ENCODE results near the gene SLC7A4.
A peak's percentile ranks its signal among the peaks of the same experiment; 100 is the strongest.

SLC7A4 gene

GRCh38 chr22:21031545-21032036 lies 770 bp downstream of the SLC7A4 start:
- peaks cover 40% of the 10 kb centered on the region for H3K27me3 ChIP-seq (ENCODE audit: insufficient read depth, low read length)
- no peak overlapping the region for H3K9ac ChIP-seq (ENCODE audit: low read depth, low read length)
- H3K36me3 ChIP-seq (ENCODE audit: insufficient read depth, low read depth, low read length) = no peaks in the 10 kb centered on the region
- peak overlapping the region; percentile 56; the same call in 1 of the 2 replicates for H3K4me3 ChIP-seq (ENCODE audit: low read length)
- H3K4me1 ChIP-seq (ENCODE audit: insufficient read depth, low read length) = no peaks in the 10 kb centered on the region
- no peak overlapping the region for H3K27ac ChIP-seq (ENCODE audit: low read length)
- no peaks in the 10 kb centered on the region for H3K9me3 ChIP-seq (ENCODE audit: insufficient read depth, low read depth, low read length)

- H3K36me3 ChIP-seq (ENCODE audit: insufficient read depth, low read depth, low read length) = no peaks in the 10 kb centered on the region
- no peak overlapping the region for H3K4me3 ChIP-seq (ENCODE audit: low read length)
- no peak overlapping the region for H3K9ac ChIP-seq (ENCODE audit: low read depth, low read length)
- H3K27ac ChIP-seq (ENCODE audit: low read length) = no peak overlapping the region
- H3K9me3 ChIP-seq (ENCODE audit: insufficient read depth, low read depth, low read length) = no peaks in the 10 kb centered on the region
- H3K4me1 ChIP-seq (ENCODE audit: insufficient read depth, low read length) = no peaks in the 10 kb centered on the region
- peaks cover 40% of the 10 kb centered on the region for H3K27me3 ChIP-seq (ENCODE audit: insufficient read depth, low read length)
Observed at GRCh38 chr22:21030621-21031544, 1.5 kb downstream of the SLC7A4 start.

GRCh38 chr22:21030032-21030431 lies 2.3 kb downstream of the SLC7A4 start:
- Histone ChIP-seq H3K27me3 (ENCODE audit: insufficient read depth, low read length) (peaks cover 40% of the 10 kb centered on the region), H3K9me3 (ENCODE audit: insufficient read depth, low read depth, low read length) (no peaks in the 10 kb centered on the region), H3K4me3 (ENCODE audit: low read length) (no peak overlapping the region), H3K27ac (ENCODE audit: low read length) (no peak overlapping the region), H3K36me3 (ENCODE audit: insufficient read depth, low read depth, low read length) (no peaks in the 10 kb centered on the region), H3K9ac (ENCODE audit: low read depth, low read length) (no peak overlapping the region), H3K4me1 (ENCODE audit: insufficient read depth, low read length) (no peaks in the 10 kb centered on the region)

- no peak overlapping the region for H3K9ac ChIP-seq (ENCODE audit: low read depth, low read length)
- H3K36me3 ChIP-seq (ENCODE audit: insufficient read depth, low read depth, low read length) = no peaks in the 10 kb centered on the region
- no peak overlapping the region for H3K27ac ChIP-seq (ENCODE audit: low read length)
- H3K9me3 ChIP-seq (ENCODE audit: insufficient read depth, low read depth, low read length) = no peaks in the 10 kb centered on the region
- no peak overlapping the region for H3K4me3 ChIP-seq (ENCODE audit: low read length)
- H3K4me1 ChIP-seq (ENCODE audit: insufficient read depth, low read length) = no peaks in the 10 kb centered on the region
- peaks cover 40% of the 10 kb centered on the region for H3K27me3 ChIP-seq (ENCODE audit: insufficient read depth, low read length)
Observed at GRCh38 chr22:21029486-21030025, 2.8 kb downstream of the SLC7A4 start.

- Histone ChIP-seq H3K36me3 (ENCODE audit: insufficient read depth, low read depth, low read length) (no peaks in the 10 kb centered on the region), H3K4me3 (ENCODE audit: low read length) (no peak overlapping the region), H3K9ac (ENCODE audit: low read depth, low read length) (no peak overlapping the region), H3K27me3 (ENCODE audit: insufficient read depth, low read length) (peaks cover 35% of the 10 kb centered on the region), H3K27ac (ENCODE audit: low read length) (no peak overlapping the region), H3K4me1 (ENCODE audit: insufficient read depth, low read length) (no peaks in the 10 kb centered on the region), H3K9me3 (ENCODE audit: insufficient read depth, low read depth, low read length) (no peaks in the 10 kb centered on the region)
Observed at GRCh38 chr22:21028277-21029251, 3.8 kb downstream of the SLC7A4 start.

- Histone ChIP-seq H3K4me3 (ENCODE audit: low read length) (no peak overlapping the region), H3K9me3 (ENCODE audit: insufficient read depth, low read depth, low read length) (no peaks in the 10 kb centered on the region), H3K27ac (ENCODE audit: low read length) (no peak overlapping the region), H3K4me1 (ENCODE audit: insufficient read depth, low read length) (no peaks in the 10 kb centered on the region), H3K36me3 (ENCODE audit: insufficient read depth, low read depth, low read length) (no peaks in the 10 kb centered on the region), H3K9ac (ENCODE audit: low read depth, low read length) (no peak overlapping the region), H3K27me3 (ENCODE audit: insufficient read depth, low read length) (peaks cover 20% of the 10 kb centered on the region)
Observed at GRCh38 chr22:21026783-21027692, 5.3 kb downstream of the SLC7A4 start.

GRCh38 chr22:21025763-21026755 lies 6.3 kb downstream of the SLC7A4 start:
- H3K9me3 ChIP-seq (ENCODE audit: insufficient read depth, low read depth, low read length) = no peaks in the 10 kb centered on the region
- no peaks in the 10 kb centered on the region for H3K36me3 ChIP-seq (ENCODE audit: insufficient read depth, low read depth, low read length)
- peaks cover 10% of the 10 kb centered on the region for H3K27me3 ChIP-seq (ENCODE audit: insufficient read depth, low read length)
- H3K4me1 ChIP-seq (ENCODE audit: insufficient read depth, low read length) = no peaks in the 10 kb centered on the region
- no peak overlapping the region for H3K27ac ChIP-seq (ENCODE audit: low read length)
- no peak overlapping the region for H3K4me3 ChIP-seq (ENCODE audit: low read length)
- no peak overlapping the region for H3K9ac ChIP-seq (ENCODE audit: low read depth, low read length)

GRCh38 chr22:21025266-21025665 lies 7.1 kb downstream of the SLC7A4 start:
- no peaks in the 10 kb centered on the region for H3K9me3 ChIP-seq (ENCODE audit: insufficient read depth, low read depth, low read length)
- H3K4me1 ChIP-seq (ENCODE audit: insufficient read depth, low read length) = no peaks in the 10 kb centered on the region
- no peak overlapping the region for H3K27ac ChIP-seq (ENCODE audit: low read length)
- H3K36me3 ChIP-seq (ENCODE audit: insufficient read depth, low read depth, low read length) = no peaks in the 10 kb centered on the region
- H3K4me3 ChIP-seq (ENCODE audit: low read length) = no peak overlapping the region
- peaks cover 2% of the 10 kb centered on the region for H3K27me3 ChIP-seq (ENCODE audit: insufficient read depth, low read length)
- no peak overlapping the region for H3K9ac ChIP-seq (ENCODE audit: low read depth, low read length)

GRCh38 chr22:21022955-21023614 lies 9.3 kb downstream of the SLC7A4 start:
- Histone ChIP-seq H3K27me3 (ENCODE audit: insufficient read depth, low read length) (no peaks in the 10 kb centered on the region), H3K9me3 (ENCODE audit: insufficient read depth, low read depth, low read length) (no peaks in the 10 kb centered on the region), H3K36me3 (ENCODE audit: insufficient read depth, low read depth, low read length) (no peaks in the 10 kb centered on the region), H3K27ac (ENCODE audit: low read length) (no peak overlapping the region), H3K4me3 (ENCODE audit: low read length) (no peak overlapping the region), H3K4me1 (ENCODE audit: insufficient read depth, low read length) (no peaks in the 10 kb centered on the region), H3K9ac (ENCODE audit: low read depth, low read length) (no peak overlapping the region)
